Measurements from ENCODE around the gene CALHM6. TPM values are rescaled to one million over a fixed set of nuclear protein-coding genes. Genes with fewer than 3 reads are reported as not detected.

CALHM6 gene
- total RNA-seq, 6 donors from 2014 or later: 2.7 to 23.0 (median 7.1) TPM; not detected in 2

- peak in 1 of 2 donors; percentile 21 for ATAC-seq (ENCODE audit: low FRiP score in 2 of 2)
- H3K4me1 ChIP-seq: no peaks in the 10 kb centered on the region
- H3K4me3 ChIP-seq: no peak overlapping the region
- DNase-seq: no peak
- H3K27me3 ChIP-seq: no peaks in the 10 kb centered on the region
- WGBS, 2 donors: 64 to 83% methylated on average over 2 of the region's 2 CpGs
- H3K9me3 ChIP-seq: no peaks in the 10 kb centered on the region
- H3K36me3 ChIP-seq: no peaks in the 10 kb centered on the region
- TF ChIP-seq POLR2AphosphoS5 (IDR thresholded peaks at IDR 0.05) (no peak), POLR2A (IDR thresholded peaks at IDR 0.05) (no peak), EP300 (IDR thresholded peaks at IDR 0.05) (no peak)
- TF ChIP-seq, protein P1, sequence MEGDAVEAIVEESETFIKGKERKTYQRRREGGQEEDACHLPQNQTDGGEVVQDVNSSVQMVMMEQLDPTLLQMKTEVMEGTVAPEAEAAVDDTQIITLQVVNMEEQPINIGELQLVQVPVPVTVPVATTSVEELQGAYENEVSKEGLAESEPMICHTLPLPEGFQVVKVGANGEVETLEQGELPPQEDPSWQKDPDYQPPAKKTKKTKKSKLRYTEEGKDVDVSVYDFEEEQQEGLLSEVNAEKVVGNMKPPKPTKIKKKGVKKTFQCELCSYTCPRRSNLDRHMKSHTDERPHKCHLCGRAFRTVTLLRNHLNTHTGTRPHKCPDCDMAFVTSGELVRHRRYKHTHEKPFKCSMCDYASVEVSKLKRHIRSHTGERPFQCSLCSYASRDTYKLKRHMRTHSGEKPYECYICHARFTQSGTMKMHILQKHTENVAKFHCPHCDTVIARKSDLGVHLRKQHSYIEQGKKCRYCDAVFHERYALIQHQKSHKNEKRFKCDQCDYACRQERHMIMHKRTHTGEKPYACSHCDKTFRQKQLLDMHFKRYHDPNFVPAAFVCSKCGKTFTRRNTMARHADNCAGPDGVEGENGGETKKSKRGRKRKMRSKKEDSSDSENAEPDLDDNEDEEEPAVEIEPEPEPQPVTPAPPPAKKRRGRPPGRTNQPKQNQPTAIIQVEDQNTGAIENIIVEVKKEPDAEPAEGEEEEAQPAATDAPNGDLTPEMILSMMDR (IDR thresholded peaks at IDR 0.05): no peak
- no peak overlapping the region for H3K27ac ChIP-seq
Measured at GRCh38 chr6:116419069-116419786, 41.9 kb upstream of the CALHM6 start.

GRCh38 chr6:116420341-116420740 lies 40.8 kb upstream of the CALHM6 start:
- ATAC-seq (ENCODE audit: low FRiP score in 2 of 2): no peak
- Histone ChIP-seq H3K36me3 (no peaks in the 10 kb centered on the region), H3K27me3 (no peaks in the 10 kb centered on the region), H3K4me1 (no peaks in the 10 kb centered on the region), H3K4me3 (no peak overlapping the region), H3K27ac (no peak overlapping the region), H3K9me3 (no peaks in the 10 kb centered on the region)
- no peak for TF ChIP-seq POLR2A (IDR thresholded peaks at IDR 0.05)
- no peak for TF ChIP-seq POLR2AphosphoS5 (IDR thresholded peaks at IDR 0.05)
- no peak for TF ChIP-seq EP300 (IDR thresholded peaks at IDR 0.05)
- DNase-seq: no peak
- 97 to 98% methylated on average over 5 of the region's 5 CpGs for WGBS, 2 donors

DNA sequence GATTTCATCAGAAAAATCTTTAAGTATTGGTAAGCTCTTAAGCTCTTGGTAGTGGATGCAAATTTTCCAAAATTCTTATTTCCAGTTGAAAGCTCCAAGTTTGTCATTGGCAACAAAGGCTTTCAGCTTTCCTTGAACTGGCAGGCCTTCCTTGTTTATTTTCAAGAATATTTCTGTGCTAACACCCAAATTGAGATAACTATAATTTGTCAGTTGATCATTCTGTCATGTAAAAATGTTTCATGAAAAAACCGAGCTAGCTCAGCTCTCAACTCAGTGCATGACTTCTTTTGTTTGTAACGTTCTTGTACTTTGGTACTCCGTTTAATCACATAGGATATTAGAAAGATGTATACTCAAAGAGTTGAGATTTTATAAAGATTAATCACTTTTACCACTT lies 38.9 kb upstream of the CALHM6 start:
- no peaks in the 10 kb centered on the region for H3K27me3 ChIP-seq
- no peaks in the 10 kb centered on the region for H3K9me3 ChIP-seq
- no peaks in the 10 kb centered on the region for H3K4me1 ChIP-seq
- 62 to 65% methylated on average over 3 of the region's 3 CpGs for WGBS, 2 donors
- TF ChIP-seq, protein P1 (IDR thresholded peaks at IDR 0.05): no peak
- TF ChIP-seq POLR2A (IDR thresholded peaks at IDR 0.05) (no peak), EP300 (IDR thresholded peaks at IDR 0.05) (no peak), POLR2AphosphoS5 (IDR thresholded peaks at IDR 0.05) (no peak)
- no peak for DNase-seq
- no peak for ATAC-seq (ENCODE audit: low FRiP score in 2 of 2)
- H3K36me3 ChIP-seq: peaks cover 0 to 9% (median 0%) of the 10 kb centered on the region in 4 donors
- H3K4me3 ChIP-seq: no peak overlapping the region
- no peak overlapping the region for H3K27ac ChIP-seq

- DNase-seq: no peak
- H3K4me3 ChIP-seq: no peak overlapping the region
Measured at GRCh38 chr6:116424001-116424400, 37.2 kb upstream of the CALHM6 start.

DNA sequence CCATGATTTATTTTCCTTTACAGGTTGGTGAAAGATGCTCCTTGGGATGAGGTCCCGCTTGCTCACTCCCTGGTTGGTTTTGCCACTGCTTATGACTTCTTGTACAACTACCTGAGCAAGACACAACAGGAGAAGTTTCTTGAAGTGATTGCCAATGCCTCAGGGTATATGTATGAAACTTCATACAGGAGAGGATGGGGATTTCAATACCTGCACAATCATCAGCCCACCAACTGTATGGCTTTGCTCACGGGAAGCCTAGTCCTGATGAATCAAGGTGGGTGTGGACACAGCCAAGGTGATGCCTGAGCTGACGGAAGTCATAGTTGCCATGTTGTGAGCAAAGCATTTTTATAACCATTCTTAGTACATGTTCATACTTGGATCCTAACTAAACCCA lies 34.6 kb upstream of the CALHM6 start:
- TF ChIP-seq POLR2A (IDR thresholded peaks at IDR 0.05) (no peak), POLR2AphosphoS5 (IDR thresholded peaks at IDR 0.05) (no peak)
- TF ChIP-seq, protein P1 (IDR thresholded peaks at IDR 0.05): no peak
- no peaks in the 10 kb centered on the region for H3K9me3 ChIP-seq
- H3K4me1 ChIP-seq: no peaks in the 10 kb centered on the region
- 82 to 97% methylated on average over 3 of the region's 3 CpGs for WGBS, 2 donors
- H3K27ac ChIP-seq: no peak overlapping the region
- ATAC-seq (ENCODE audit: low FRiP score in 2 of 2) (no peak), DNase-seq (no peak)
- H3K27me3 ChIP-seq: no peaks in the 10 kb centered on the region
- H3K4me3 ChIP-seq: no peak overlapping the region
- peaks cover 0 to 33% (median under 1%) of the 10 kb centered on the region in 4 donors for H3K36me3 ChIP-seq

More at GRCh38 chr6:116424001-116424400, 37.2 kb upstream of the CALHM6 start:
- WGBS, 2 donors: 76 to 94% methylated on average over 1 of the region's 1 CpG
- H3K4me1 ChIP-seq: no peaks in the 10 kb centered on the region
- no peaks in the 10 kb centered on the region for H3K27me3 ChIP-seq
- peaks cover 0 to 27% (median 0%) of the 10 kb centered on the region in 4 donors for H3K36me3 ChIP-seq
- TF ChIP-seq, protein P1 (IDR thresholded peaks at IDR 0.05): no peak
- ATAC-seq (ENCODE audit: low FRiP score in 2 of 2): peak in 1 of 2 donors; percentile 58
- no peak overlapping the region for H3K27ac ChIP-seq
- no peaks in the 10 kb centered on the region for H3K9me3 ChIP-seq
